ENCODE measurements around the gene MRPS27.
"Not testable (repeated sequence)": the region's sequence is repeated elsewhere in the genome, so short reads cannot be mapped to it uniquely, and the experiment has no call there.

The MRPS27 gene

GRCh38 chr5:72325566-72326305 is 5.7 kb upstream of the MRPS27 start:
- DNase-seq (ENCODE audit: low spot score), result no peak

GRCh38 chr5:72324189-72324825 is 4.3 kb upstream of the MRPS27 start:
- no peak for DNase-seq (ENCODE audit: low spot score)

- not testable (repeated sequence) for DNase-seq (ENCODE audit: low spot score)
Observed at GRCh38 chr5:72319435-72319975, 535 bp downstream of the MRPS27 start.

- DNase-seq (ENCODE audit: low spot score), result no peak
Observed at GRCh38 chr5:72314571-72315172, 5.4 kb downstream of the MRPS27 start.

GRCh38 chr5:72313141-72313540 is 6.9 kb downstream of the MRPS27 start:
- DNase-seq (ENCODE audit: low spot score), result no peak

GRCh38 chr5:72308853-72309191 is 11.2 kb downstream of the MRPS27 start:
- DNase-seq (ENCODE audit: low spot score), result no peak

- peak; percentile 98 for DNase-seq (ENCODE audit: low spot score)
Observed at GRCh38 chr5:72307968-72308852, 11.8 kb downstream of the MRPS27 start.

GRCh38 chr5:72307573-72307967 is 12.5 kb downstream of the MRPS27 start:
- no peak for DNase-seq (ENCODE audit: low spot score)

- DNase-seq (ENCODE audit: low spot score), result no peak
Observed at GRCh38 chr5:72305194-72306142, 14.6 kb downstream of the MRPS27 start.

- DNase-seq (ENCODE audit: low spot score), result no peak
Observed at GRCh38 chr5:72302171-72302570, 17.9 kb downstream of the MRPS27 start.

GRCh38 chr5:72301557-72301956 is 18.5 kb downstream of the MRPS27 start:
- DNase-seq (ENCODE audit: low spot score), result peak; percentile 40

- DNase-seq (ENCODE audit: low spot score), result no peak
Observed at GRCh38 chr5:72300590-72301339, 19.3 kb downstream of the MRPS27 start.

- DNase-seq (ENCODE audit: low spot score), result no peak
Observed at GRCh38 chr5:72298711-72299110, 21.3 kb downstream of the MRPS27 start.

GRCh38 chr5:72298136-72298535 is 21.9 kb downstream of the MRPS27 start:
- not testable (repeated sequence) for DNase-seq (ENCODE audit: low spot score)

- DNase-seq (ENCODE audit: low spot score), result no peak
Observed at GRCh38 chr5:72296256-72296655, 23.8 kb downstream of the MRPS27 start.

GRCh38 chr5:72295539-72295938 is 24.5 kb downstream of the MRPS27 start:
- DNase-seq (ENCODE audit: low spot score), result no peak

GRCh38 chr5:72294473-72294872 is 25.6 kb downstream of the MRPS27 start:
- no peak for DNase-seq (ENCODE audit: low spot score)

- no peak for DNase-seq (ENCODE audit: low spot score)
Observed at GRCh38 chr5:72293495-72294055, 26.5 kb downstream of the MRPS27 start.

- DNase-seq (ENCODE audit: low spot score), result no peak
Observed at GRCh38 chr5:72292411-72292810, 27.6 kb downstream of the MRPS27 start.

GRCh38 chr5:72291601-72292000 is 28.4 kb downstream of the MRPS27 start:
- no peak for DNase-seq (ENCODE audit: low spot score)

Data from germinal center (tissue), 1 donor.